GM18505 (cell line): Measurements from ENCODE around the gene CENPB.
"Not testable (repeated sequence)": the region's sequence is repeated elsewhere in the genome, so short reads cannot be mapped to it uniquely, and the experiment has no call there.

Source experiments
- ATAC-seq: cut with Tn5 transposase; IDR thresholded peaks from one replicate; pipeline ENCODE4 v1.9.1; 2021; ENCODE audit not compliant: unreplicated experiment
- POLR2A ChIP-seq: IDR thresholded peaks from 4 replicates; pipeline ENCODE4 v1.6.1; 2011; ENCODE audit warnings: borderline replicate concordance; ENCODE audit not compliant: insufficient read depth, insufficient read length; ENCODE audit errors: extremely low read depth

CENPB gene

GRCh38 chr20:3786665-3787323, at the start of gene CENPB:
TSS of gene CENPB (minus strand) at chr20:3786740. CDS start at chr20:3786483, 257 bp downstream.
- ATAC-seq: peak; percentile 83

GRCh38 chr20:3836132-3836531, 49.6 kb upstream of the CENPB start:
- ATAC-seq: no peak
- no peak for TF ChIP-seq POLR2A

More at GRCh38 chr20:3786665-3787323, at the start of gene CENPB:
- peak; percentile 49 for TF ChIP-seq POLR2A

- ATAC-seq: not testable (repeated sequence)
Measured at GRCh38 chr20:3829891-3830290, 43.4 kb upstream of the CENPB start.

GRCh38 chr20:3828798-3829197, 42.3 kb upstream of the CENPB start:
- ATAC-seq: no peak
- no peak for TF ChIP-seq POLR2A

GRCh38 chr20:3826420-3826819, 39.9 kb upstream of the CENPB start:
- no peak for TF ChIP-seq POLR2A
- ATAC-seq: no peak

GRCh38 chr20:3825526-3825925, 39.0 kb upstream of the CENPB start:
- no peak for TF ChIP-seq POLR2A
- ATAC-seq: no peak

- no peak for ATAC-seq
- TF ChIP-seq POLR2A: no peak
Measured at GRCh38 chr20:3823881-3824280, 37.3 kb upstream of the CENPB start.

GRCh38 chr20:3821996-3822395, 35.5 kb upstream of the CENPB start:
- no peak for ATAC-seq
- no peak for TF ChIP-seq POLR2A

GRCh38 chr20:3820901-3821727, 34.6 kb upstream of the CENPB start:
- no peak for ATAC-seq
- TF ChIP-seq POLR2A: no peak

GRCh38 chr20:3820048-3820900, 33.7 kb upstream of the CENPB start, which contains the start of gene AP5S1:
TSS of gene AP5S1 (plus strand) at chr20:3820547. CDS start at chr20:3822118, 1,571 bp downstream.
- ATAC-seq: peak; percentile 81
- TF ChIP-seq POLR2A: peak; percentile 93

GRCh38 chr20:3819411-3820047, 33.0 kb upstream of the CENPB start:
- no peak for ATAC-seq

GRCh38 chr20:3818155-3819151, 31.9 kb upstream of the CENPB start:
- no peak for ATAC-seq

More at GRCh38 chr20:3819411-3820047, 33.0 kb upstream of the CENPB start:
- TF ChIP-seq POLR2A: no peak

GRCh38 chr20:3815703-3816315, 29.3 kb upstream of the CENPB start:
- no peak for TF ChIP-seq POLR2A
- no peak for ATAC-seq

More at GRCh38 chr20:3818155-3819151, 31.9 kb upstream of the CENPB start:
- TF ChIP-seq POLR2A: no peak
